ENCODE data around the gene FYN. TPM values are rescaled to one million over a fixed set of nuclear protein-coding genes. Genes with fewer than 3 reads are reported as not detected.
A peak's percentile ranks its signal among the peaks of the same experiment; 100 is the strongest.

The FYN gene
- total RNA-seq, 2 donors from 2014 or later, result 25.7 to 83.1 TPM

DNA sequence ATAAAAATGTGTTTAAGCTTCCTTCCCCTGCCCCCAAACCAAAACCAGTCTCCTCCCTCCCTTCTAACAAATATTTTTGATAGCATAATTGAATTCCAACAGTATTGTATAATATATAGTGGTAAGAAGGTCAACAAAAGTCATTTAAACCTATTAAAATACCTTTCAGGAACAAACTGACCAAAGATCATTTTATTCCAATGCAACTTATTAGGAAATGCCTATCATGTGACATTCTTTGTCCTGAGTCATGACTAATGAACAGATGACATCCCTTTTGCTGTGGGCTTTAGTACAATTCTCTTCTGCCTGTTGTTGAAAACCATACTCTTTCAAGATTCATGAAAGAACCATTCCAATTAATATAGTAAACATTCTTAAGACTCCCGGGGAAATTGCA is 216.1 kb downstream of the FYN start:
- Histone ChIP-seq H3K27me3 (no peaks in the 10 kb centered on the region), H3K4me3 (no peak overlapping the region), H3K4me1 (peaks cover 18% of the 10 kb centered on the region), H3K9me3 (no peaks in the 10 kb centered on the region), H3K27ac (no peak overlapping the region), H3K36me3 (replicated peaks in 1 of 2; ENCODE audit: insufficient read depth in 1 of 2, low read depth in 2 of 2) (no peaks in the 10 kb centered on the region)
- 57 to 69% methylated on average over 1 of the region's 1 CpG for WGBS, 2 donors
- no peak for DNase-seq
- intact Hi-C loops (cut with DNase I), result no loop called here
- TF ChIP-seq, protein P1, sequence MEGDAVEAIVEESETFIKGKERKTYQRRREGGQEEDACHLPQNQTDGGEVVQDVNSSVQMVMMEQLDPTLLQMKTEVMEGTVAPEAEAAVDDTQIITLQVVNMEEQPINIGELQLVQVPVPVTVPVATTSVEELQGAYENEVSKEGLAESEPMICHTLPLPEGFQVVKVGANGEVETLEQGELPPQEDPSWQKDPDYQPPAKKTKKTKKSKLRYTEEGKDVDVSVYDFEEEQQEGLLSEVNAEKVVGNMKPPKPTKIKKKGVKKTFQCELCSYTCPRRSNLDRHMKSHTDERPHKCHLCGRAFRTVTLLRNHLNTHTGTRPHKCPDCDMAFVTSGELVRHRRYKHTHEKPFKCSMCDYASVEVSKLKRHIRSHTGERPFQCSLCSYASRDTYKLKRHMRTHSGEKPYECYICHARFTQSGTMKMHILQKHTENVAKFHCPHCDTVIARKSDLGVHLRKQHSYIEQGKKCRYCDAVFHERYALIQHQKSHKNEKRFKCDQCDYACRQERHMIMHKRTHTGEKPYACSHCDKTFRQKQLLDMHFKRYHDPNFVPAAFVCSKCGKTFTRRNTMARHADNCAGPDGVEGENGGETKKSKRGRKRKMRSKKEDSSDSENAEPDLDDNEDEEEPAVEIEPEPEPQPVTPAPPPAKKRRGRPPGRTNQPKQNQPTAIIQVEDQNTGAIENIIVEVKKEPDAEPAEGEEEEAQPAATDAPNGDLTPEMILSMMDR (IDR thresholded peaks at IDR 0.05), result no peak
- no peak for TF ChIP-seq POLR2A (IDR thresholded peaks at IDR 0.05)
- ATAC-seq, result peak; percentile 19

GRCh38 chr6:111653979-111654378 is 219.3 kb downstream of the FYN start:
- DNase-seq (no peak), ATAC-seq (no peak)
- Histone ChIP-seq H3K4me3 (no peak overlapping the region), H3K4me1 (peaks cover 11% of the 10 kb centered on the region), H3K36me3 (replicated peaks in 1 of 2; ENCODE audit: insufficient read depth in 1 of 2, low read depth in 2 of 2) (no peaks in the 10 kb centered on the region), H3K9me3 (no peaks in the 10 kb centered on the region), H3K27me3 (no peaks in the 10 kb centered on the region), H3K27ac (no peak overlapping the region)
- intact Hi-C loops (cut with DNase I), result no loop called here
- TF ChIP-seq POLR2A (IDR thresholded peaks at IDR 0.05), result no peak
- TF ChIP-seq, protein P1 (IDR thresholded peaks at IDR 0.05), result no peak
- 60 to 61% methylated on average over 2 of the region's 2 CpGs for WGBS, 2 donors

DNA sequence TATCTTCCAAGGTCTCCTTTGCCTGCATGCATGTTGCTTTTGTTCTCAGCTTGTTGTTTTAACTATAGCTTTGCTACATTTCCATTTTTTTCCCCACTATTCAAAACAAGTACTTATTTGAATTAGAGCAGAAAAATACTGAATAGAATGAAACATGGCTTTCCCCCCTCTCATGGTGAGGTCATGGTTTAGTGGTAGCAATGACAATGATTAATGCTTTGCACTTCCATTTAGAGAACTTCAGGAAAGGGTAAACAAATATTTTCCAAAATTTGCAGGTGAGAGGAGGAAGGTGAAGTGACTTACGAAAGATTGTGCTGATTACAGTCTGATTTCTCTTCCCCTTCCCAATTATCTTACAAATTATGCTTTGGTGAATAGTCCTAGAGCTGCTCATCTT is 219.8 kb downstream of the FYN start:
- H3K36me3 ChIP-seq (replicated peaks in 1 of 2; ENCODE audit: insufficient read depth in 1 of 2, low read depth in 2 of 2), result no peaks in the 10 kb centered on the region
- intact Hi-C loops (cut with DNase I), result no loop called here
- TF ChIP-seq POLR2A (IDR thresholded peaks at IDR 0.05), result no peak
- TF ChIP-seq, protein P1 (IDR thresholded peaks at IDR 0.05), result no peak

GRCh38 chr6:111652156-111652555 is 221.1 kb downstream of the FYN start:
- WGBS, 2 donors, result 77 to 85% methylated on average over 5 of the region's 5 CpGs
- H3K9me3 ChIP-seq, result no peaks in the 10 kb centered on the region
- intact Hi-C loops (cut with DNase I), result no loop called here

More for the DNA sequence above, 219.8 kb downstream of the FYN start:
- Histone ChIP-seq H3K27ac (no peak overlapping the region), H3K27me3 (no peaks in the 10 kb centered on the region), H3K4me3 (no peak overlapping the region), H3K9me3 (no peaks in the 10 kb centered on the region), H3K4me1 (peaks cover 11% of the 10 kb centered on the region)
- 63 to 64% methylated on average over 1 of the region's 1 CpG for WGBS, 2 donors
- DNase-seq (no peak), ATAC-seq (no peak)

More at GRCh38 chr6:111652156-111652555, 221.1 kb downstream of the FYN start:
- no peaks in the 10 kb centered on the region for H3K36me3 ChIP-seq (replicated peaks in 1 of 2; ENCODE audit: insufficient read depth in 1 of 2, low read depth in 2 of 2)
- DNase-seq, result no peak
- H3K27ac ChIP-seq, result no peak overlapping the region
- H3K4me1 ChIP-seq, result peaks cover 11% of the 10 kb centered on the region
- ATAC-seq, result no peak
- TF ChIP-seq POLR2A (IDR thresholded peaks at IDR 0.05), result no peak
- TF ChIP-seq, protein P1 (IDR thresholded peaks at IDR 0.05), result no peak
- no peaks in the 10 kb centered on the region for H3K27me3 ChIP-seq
- no peak overlapping the region for H3K4me3 ChIP-seq
